ENCODE data around the gene YIPF6.
"Not testable (repeated sequence)": the region's sequence is repeated elsewhere in the genome, so short reads cannot be mapped to it uniquely, and the experiment has no call there.

YIPF6 gene, protein sequence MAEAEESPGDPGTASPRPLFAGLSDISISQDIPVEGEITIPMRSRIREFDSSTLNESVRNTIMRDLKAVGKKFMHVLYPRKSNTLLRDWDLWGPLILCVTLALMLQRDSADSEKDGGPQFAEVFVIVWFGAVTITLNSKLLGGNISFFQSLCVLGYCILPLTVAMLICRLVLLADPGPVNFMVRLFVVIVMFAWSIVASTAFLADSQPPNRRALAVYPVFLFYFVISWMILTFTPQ

DNA sequence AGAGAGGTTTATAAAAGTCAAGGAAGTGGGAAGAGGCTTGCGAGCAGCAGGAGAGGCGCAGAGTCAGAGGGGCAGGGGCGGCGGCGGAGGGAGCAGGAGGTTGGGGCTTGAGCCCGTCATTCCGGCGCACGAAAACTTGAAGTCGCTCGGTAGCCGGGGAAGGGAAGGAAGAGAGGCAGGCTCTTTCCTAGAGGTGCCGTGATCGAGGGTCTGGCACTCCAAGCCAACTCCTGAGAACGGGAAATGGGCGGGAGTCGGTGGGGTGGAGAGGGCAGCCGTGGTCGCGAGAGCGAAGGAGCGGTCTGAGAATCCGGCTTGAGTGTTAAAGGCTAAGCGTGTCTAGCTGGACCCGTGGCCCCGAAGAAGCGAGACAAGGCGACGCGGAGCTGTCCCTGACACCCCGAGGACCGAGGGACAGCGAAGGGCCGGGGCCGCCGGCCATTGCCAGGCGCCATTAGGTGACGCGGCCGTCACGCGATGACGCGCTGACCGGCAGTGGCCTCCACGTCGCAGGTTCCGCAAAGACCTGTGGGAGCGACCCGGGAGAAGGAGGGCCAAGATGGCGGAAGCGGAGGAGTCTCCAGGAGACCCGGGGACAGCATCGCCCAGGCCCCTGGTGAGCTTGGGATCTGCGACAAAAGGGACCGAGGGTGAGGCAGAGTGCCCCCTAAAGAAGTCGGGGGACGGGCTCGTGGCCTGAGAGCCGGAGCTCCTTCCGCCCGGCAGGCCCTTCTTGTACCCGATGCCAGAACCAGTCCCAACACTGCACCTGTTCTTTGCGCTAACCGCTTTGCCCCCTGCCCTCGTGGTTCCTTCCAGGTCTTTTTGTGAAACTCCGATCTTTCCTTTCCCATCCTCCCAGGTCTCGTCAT is at the start of gene YIPF6:
YIPF6 (plus strand) TSS at position 544 of the 872 bp plus-strand sequence; CDS start at position 560, 16 bp downstream.
- H3K27ac Mint-ChIP-seq: peak within 1 kb of the TSS; percentile 98
- peaks cover 13% of the 10 kb centered on the region for H3K4me1 Mint-ChIP-seq (ENCODE audit: low read depth)
- H3K9me3 Mint-ChIP-seq: no peaks in the 10 kb centered on the region

GRCh38 chrX:68451720-68452119 is 47.1 kb upstream of the YIPF6 start:
- no peaks in the 10 kb centered on the region for H3K4me1 Mint-ChIP-seq (ENCODE audit: low read depth)
- H3K27ac Mint-ChIP-seq: no peak overlapping the region
- no peaks in the 10 kb centered on the region for H3K9me3 Mint-ChIP-seq
- no peak overlapping the region for H3K4me3 Mint-ChIP-seq
- H3K36me3 Mint-ChIP-seq (ENCODE audit: low read depth): no peaks in the 10 kb centered on the region
- no peaks in the 10 kb centered on the region for H3K27me3 Mint-ChIP-seq (ENCODE audit: low read depth)

More for the DNA sequence above, at the start of gene YIPF6:
- H3K4me3 Mint-ChIP-seq: peak within 1 kb of the TSS; percentile 99
- H3K27me3 Mint-ChIP-seq (ENCODE audit: low read depth): no peaks in the 10 kb centered on the region
- peaks cover 3% of the 10 kb centered on the region for H3K36me3 Mint-ChIP-seq (ENCODE audit: low read depth)

- Mint-ChIP-seq H3K27ac (no peak overlapping the region), H3K4me3 (no peak overlapping the region), H3K36me3 (ENCODE audit: low read depth) (no peaks in the 10 kb centered on the region), H3K9me3 (no peaks in the 10 kb centered on the region), H3K4me1 (ENCODE audit: low read depth) (no peaks in the 10 kb centered on the region), H3K27me3 (ENCODE audit: low read depth) (no peaks in the 10 kb centered on the region)
Measured at GRCh38 chrX:68454476-68455150, 44.2 kb upstream of the YIPF6 start.

GRCh38 chrX:68455151-68455510 is 43.7 kb upstream of the YIPF6 start:
- H3K4me1 Mint-ChIP-seq (ENCODE audit: low read depth): no peaks in the 10 kb centered on the region
- no peak overlapping the region for H3K4me3 Mint-ChIP-seq
- no peaks in the 10 kb centered on the region for H3K36me3 Mint-ChIP-seq (ENCODE audit: low read depth)
- H3K27ac Mint-ChIP-seq: no peak overlapping the region
- H3K9me3 Mint-ChIP-seq: no peaks in the 10 kb centered on the region
- no peaks in the 10 kb centered on the region for H3K27me3 Mint-ChIP-seq (ENCODE audit: low read depth)

DNA sequence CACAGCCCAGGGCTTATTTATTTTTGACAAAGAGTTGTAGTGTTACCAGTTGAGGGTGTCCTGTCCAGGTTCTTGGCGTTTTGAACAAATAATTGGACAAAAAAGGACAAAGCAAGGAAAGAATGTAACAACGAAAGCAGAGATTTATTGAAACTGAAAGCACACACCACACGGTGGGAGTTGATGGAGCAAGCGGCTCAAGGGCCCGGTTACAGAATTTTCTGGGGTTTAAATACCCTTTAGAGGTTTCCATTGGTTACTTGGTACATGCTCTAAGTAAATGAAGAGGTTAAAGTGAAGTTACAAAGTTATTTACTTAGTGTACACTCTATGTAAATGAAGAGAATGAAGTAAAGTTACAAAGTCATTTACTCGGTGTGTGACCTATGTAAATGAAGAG is 37.8 kb upstream of the YIPF6 start:
- Mint-ChIP-seq H3K4me3 (no peak overlapping the region), H3K27me3 (ENCODE audit: low read depth) (no peaks in the 10 kb centered on the region), H3K4me1 (ENCODE audit: low read depth) (no peaks in the 10 kb centered on the region), H3K9me3 (no peaks in the 10 kb centered on the region), H3K36me3 (ENCODE audit: low read depth) (no peaks in the 10 kb centered on the region), H3K27ac (no peak overlapping the region)

DNA sequence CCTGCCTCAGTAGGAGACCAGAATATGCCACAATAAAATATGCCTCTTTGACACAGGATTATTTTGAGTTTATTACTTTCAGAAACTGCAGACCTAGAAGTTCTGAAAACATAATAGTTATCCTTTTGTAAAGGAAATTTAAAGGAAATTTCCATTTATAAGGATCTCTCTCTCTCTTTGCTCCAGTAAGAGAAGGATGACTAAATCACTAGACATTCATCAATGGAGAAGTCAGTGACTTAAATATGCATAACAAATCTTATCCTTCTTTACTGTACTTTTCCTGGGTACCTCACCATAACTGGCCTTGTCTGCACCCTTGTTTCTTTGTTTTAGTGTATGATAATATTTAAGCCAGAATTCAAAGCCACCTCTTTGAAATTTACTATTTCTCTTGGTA is 37.3 kb upstream of the YIPF6 start:
- H3K4me1 Mint-ChIP-seq (ENCODE audit: low read depth): no peaks in the 10 kb centered on the region
- H3K9me3 Mint-ChIP-seq: no peaks in the 10 kb centered on the region
- peaks cover 2% of the 10 kb centered on the region for H3K27me3 Mint-ChIP-seq (ENCODE audit: low read depth)
- H3K4me3 Mint-ChIP-seq: no peak overlapping the region
- H3K36me3 Mint-ChIP-seq (ENCODE audit: low read depth): no peaks in the 10 kb centered on the region
- H3K27ac Mint-ChIP-seq: no peak overlapping the region

- no peaks in the 10 kb centered on the region for H3K4me1 Mint-ChIP-seq (ENCODE audit: low read depth)
Measured at GRCh38 chrX:68462197-68462596, 36.7 kb upstream of the YIPF6 start.

DNA sequence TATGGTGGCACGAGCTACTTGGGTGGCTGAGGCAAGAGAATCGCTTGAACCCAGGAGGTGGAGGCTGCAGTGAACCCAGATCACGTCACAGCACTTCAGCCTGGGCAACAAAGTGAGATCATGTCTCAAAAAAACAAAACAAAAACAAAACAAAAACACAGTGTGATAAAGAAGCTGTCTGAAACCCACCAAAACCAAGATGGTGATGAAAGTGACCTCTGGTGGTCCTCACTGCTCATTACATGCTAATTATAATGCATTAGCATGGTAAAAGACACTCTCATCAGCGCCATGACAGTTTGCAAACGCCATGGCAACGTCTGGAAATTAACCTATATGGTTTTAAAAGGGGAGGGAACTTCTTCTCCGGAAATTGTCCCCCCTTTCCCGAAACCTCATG is 36.2 kb upstream of the YIPF6 start:
- no peaks in the 10 kb centered on the region for H3K4me1 Mint-ChIP-seq (ENCODE audit: low read depth)
- no peaks in the 10 kb centered on the region for H3K9me3 Mint-ChIP-seq
- H3K27me3 Mint-ChIP-seq (ENCODE audit: low read depth): peaks cover 4% of the 10 kb centered on the region
- no peak overlapping the region for H3K27ac Mint-ChIP-seq
- H3K36me3 Mint-ChIP-seq (ENCODE audit: low read depth): no peaks in the 10 kb centered on the region
- H3K4me3 Mint-ChIP-seq: no peak overlapping the region

More at GRCh38 chrX:68462197-68462596, 36.7 kb upstream of the YIPF6 start:
- Mint-ChIP-seq H3K27ac (no peak overlapping the region), H3K4me3 (no peak overlapping the region), H3K9me3 (no peaks in the 10 kb centered on the region), H3K36me3 (ENCODE audit: low read depth) (no peaks in the 10 kb centered on the region), H3K27me3 (ENCODE audit: low read depth) (peaks cover 4% of the 10 kb centered on the region)

GRCh38 chrX:68463880-68464279 is 35.0 kb upstream of the YIPF6 start:
- Mint-ChIP-seq H3K9me3 (no peaks in the 10 kb centered on the region), H3K4me3 (no peak overlapping the region), H3K27ac (no peak overlapping the region), H3K4me1 (ENCODE audit: low read depth) (no peaks in the 10 kb centered on the region), H3K36me3 (ENCODE audit: low read depth) (no peaks in the 10 kb centered on the region), H3K27me3 (ENCODE audit: low read depth) (peaks cover 4% of the 10 kb centered on the region)

GRCh38 chrX:68464796-68465195 is 34.1 kb upstream of the YIPF6 start:
- Mint-ChIP-seq H3K4me3 (no peak overlapping the region), H3K27me3 (ENCODE audit: low read depth) (peaks cover 4% of the 10 kb centered on the region), H3K9me3 (no peaks in the 10 kb centered on the region), H3K36me3 (ENCODE audit: low read depth) (no peaks in the 10 kb centered on the region), H3K4me1 (ENCODE audit: low read depth) (no peaks in the 10 kb centered on the region), H3K27ac (no peak overlapping the region)

DNA sequence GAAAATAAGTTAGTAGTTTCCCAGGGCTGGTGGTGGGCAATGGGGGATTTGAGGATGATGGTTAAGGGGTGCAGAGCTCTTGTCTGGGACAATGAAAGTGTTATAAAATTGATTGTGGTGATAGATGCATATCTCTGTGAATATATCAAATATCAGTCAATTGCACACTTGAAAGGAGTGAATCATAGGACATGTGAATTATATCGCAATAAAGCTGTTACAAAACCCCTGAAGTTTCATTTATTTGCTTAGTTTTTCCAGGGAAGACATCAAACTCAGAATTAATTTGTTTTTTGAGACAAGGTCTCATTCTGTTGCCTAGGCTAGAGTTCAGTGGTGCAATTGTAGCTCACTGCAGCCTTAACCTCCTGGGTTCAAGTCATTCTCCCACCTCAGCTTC is 17.9 kb upstream of the YIPF6 start:
- Mint-ChIP-seq H3K36me3 (ENCODE audit: low read depth) (no peaks in the 10 kb centered on the region), H3K9me3 (no peaks in the 10 kb centered on the region), H3K27ac (no peak overlapping the region), H3K4me1 (ENCODE audit: low read depth) (no peaks in the 10 kb centered on the region), H3K27me3 (ENCODE audit: low read depth) (no peaks in the 10 kb centered on the region), H3K4me3 (no peak overlapping the region)

DNA sequence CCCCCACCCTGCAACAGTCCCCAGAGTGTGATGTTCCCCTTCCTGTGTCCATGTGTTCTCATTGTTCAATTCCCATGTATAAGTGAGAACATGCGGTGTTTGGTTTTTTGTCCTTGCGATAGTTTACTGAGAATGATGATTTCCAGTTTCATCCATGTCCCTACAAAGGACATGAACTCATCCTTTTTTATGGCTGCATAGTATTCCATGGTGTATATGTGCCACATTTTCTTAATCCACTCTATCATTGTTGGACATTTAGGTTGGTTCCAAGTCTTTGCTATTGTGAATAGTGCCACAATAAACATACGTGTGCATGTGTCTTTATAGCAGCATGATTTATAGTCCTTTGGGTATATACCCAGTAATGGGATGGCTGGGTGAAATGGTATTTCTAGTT is 12.7 kb upstream of the YIPF6 start:
- not testable (repeated sequence) for H3K9me3 Mint-ChIP-seq; H3K27me3 Mint-ChIP-seq (ENCODE audit: low read depth); H3K4me1 Mint-ChIP-seq (ENCODE audit: low read depth); H3K27ac Mint-ChIP-seq; H3K4me3 Mint-ChIP-seq; H3K36me3 Mint-ChIP-seq (ENCODE audit: low read depth)

- Mint-ChIP-seq H3K36me3 (ENCODE audit: low read depth) (no peaks in the 10 kb centered on the region), H3K9me3 (no peaks in the 10 kb centered on the region), H3K4me3 (no peak overlapping the region), H3K27ac (no peak overlapping the region), H3K4me1 (ENCODE audit: low read depth) (no peaks in the 10 kb centered on the region), H3K27me3 (ENCODE audit: low read depth) (peaks cover 3% of the 10 kb centered on the region)
Measured at GRCh38 chrX:68487254-68487653, 11.6 kb upstream of the YIPF6 start.

DNA sequence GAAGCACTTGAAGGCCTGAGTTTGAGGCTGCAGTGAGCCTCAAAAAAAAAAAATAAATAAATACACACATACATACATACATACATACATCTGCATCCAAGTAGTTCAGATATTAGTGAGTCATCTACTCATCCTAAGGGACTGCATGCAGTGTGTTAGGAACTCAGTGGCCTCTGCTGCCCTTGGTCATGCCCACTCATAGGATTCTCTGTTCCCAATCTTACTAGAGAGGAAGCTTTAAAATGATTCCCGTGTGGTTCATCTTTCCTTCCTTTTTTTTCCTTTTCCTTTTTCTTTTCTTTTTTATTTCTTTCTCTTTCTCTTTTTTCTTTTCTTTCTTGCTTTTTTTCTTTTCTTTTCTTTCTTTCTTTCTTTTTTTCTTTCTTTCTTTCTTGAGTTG is 10.9 kb upstream of the YIPF6 start:
- Mint-ChIP-seq H3K27me3 (ENCODE audit: low read depth) (peaks cover 3% of the 10 kb centered on the region), H3K4me1 (ENCODE audit: low read depth) (no peaks in the 10 kb centered on the region), H3K9me3 (no peaks in the 10 kb centered on the region), H3K27ac (no peak overlapping the region), H3K4me3 (no peak overlapping the region), H3K36me3 (ENCODE audit: low read depth) (no peaks in the 10 kb centered on the region)

- no peaks in the 10 kb centered on the region for H3K9me3 Mint-ChIP-seq
- H3K4me1 Mint-ChIP-seq (ENCODE audit: low read depth): no peaks in the 10 kb centered on the region
- peaks cover 3% of the 10 kb centered on the region for H3K27me3 Mint-ChIP-seq (ENCODE audit: low read depth)
- no peak overlapping the region for H3K4me3 Mint-ChIP-seq
- no peaks in the 10 kb centered on the region for H3K36me3 Mint-ChIP-seq (ENCODE audit: low read depth)
- no peak overlapping the region for H3K27ac Mint-ChIP-seq
Measured at GRCh38 chrX:68488657-68489056, 10.2 kb upstream of the YIPF6 start.
